ENCODE data around the gene IGFBPL1.

GRCh38 chr9:38404314-38404713, 19.9 kb downstream of the IGFBPL1 start:
- TF ChIP-seq, protein P1, sequence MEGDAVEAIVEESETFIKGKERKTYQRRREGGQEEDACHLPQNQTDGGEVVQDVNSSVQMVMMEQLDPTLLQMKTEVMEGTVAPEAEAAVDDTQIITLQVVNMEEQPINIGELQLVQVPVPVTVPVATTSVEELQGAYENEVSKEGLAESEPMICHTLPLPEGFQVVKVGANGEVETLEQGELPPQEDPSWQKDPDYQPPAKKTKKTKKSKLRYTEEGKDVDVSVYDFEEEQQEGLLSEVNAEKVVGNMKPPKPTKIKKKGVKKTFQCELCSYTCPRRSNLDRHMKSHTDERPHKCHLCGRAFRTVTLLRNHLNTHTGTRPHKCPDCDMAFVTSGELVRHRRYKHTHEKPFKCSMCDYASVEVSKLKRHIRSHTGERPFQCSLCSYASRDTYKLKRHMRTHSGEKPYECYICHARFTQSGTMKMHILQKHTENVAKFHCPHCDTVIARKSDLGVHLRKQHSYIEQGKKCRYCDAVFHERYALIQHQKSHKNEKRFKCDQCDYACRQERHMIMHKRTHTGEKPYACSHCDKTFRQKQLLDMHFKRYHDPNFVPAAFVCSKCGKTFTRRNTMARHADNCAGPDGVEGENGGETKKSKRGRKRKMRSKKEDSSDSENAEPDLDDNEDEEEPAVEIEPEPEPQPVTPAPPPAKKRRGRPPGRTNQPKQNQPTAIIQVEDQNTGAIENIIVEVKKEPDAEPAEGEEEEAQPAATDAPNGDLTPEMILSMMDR (conservative IDR thresholded peaks at IDR 0.05 in 1 of 2, IDR thresholded peaks at IDR 0.05 in 1 of 2; ENCODE audit: extremely low read depth in 1 of 2, insufficient read depth in 1 of 2, low read depth in 1 of 2, low read length in 2 of 2) = no peak
- no peak for TF ChIP-seq EZH2 (IDR thresholded peaks at IDR 0.05; ENCODE audit: borderline replicate concordance, low read length)

All from mammary epithelial cell (primary cell).